Measurements from ENCODE around the gene TMOD3.

TMOD3 gene

DNA sequence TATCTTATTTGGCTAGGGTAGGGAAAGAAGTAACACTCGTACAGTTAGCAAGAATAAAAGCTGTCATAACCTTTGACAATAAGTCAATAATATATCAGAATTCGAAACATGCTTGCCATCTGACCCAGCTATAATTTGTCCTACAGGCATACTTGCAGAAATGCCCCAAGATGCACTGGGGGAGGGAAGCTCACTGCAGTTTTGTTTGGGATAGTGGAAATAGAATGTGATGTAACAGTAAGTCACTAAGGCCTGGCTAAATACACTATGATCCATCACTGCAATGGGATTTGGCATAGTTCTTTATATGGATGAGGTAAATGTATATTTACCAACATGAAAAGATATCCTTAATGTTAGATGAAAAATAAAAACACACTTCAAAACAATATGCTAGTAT, 25.5 kb upstream of the TMOD3 start:
- DNase-seq (ENCODE audit: low read depth) = peak; percentile 13
- no peak overlapping the region for H3K4me3 ChIP-seq (ENCODE audit: control insufficient read depth, low read depth, low read length)
- TF ChIP-seq, protein P1, sequence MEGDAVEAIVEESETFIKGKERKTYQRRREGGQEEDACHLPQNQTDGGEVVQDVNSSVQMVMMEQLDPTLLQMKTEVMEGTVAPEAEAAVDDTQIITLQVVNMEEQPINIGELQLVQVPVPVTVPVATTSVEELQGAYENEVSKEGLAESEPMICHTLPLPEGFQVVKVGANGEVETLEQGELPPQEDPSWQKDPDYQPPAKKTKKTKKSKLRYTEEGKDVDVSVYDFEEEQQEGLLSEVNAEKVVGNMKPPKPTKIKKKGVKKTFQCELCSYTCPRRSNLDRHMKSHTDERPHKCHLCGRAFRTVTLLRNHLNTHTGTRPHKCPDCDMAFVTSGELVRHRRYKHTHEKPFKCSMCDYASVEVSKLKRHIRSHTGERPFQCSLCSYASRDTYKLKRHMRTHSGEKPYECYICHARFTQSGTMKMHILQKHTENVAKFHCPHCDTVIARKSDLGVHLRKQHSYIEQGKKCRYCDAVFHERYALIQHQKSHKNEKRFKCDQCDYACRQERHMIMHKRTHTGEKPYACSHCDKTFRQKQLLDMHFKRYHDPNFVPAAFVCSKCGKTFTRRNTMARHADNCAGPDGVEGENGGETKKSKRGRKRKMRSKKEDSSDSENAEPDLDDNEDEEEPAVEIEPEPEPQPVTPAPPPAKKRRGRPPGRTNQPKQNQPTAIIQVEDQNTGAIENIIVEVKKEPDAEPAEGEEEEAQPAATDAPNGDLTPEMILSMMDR (conservative IDR thresholded peaks at IDR 0.05; ENCODE audit: control insufficient read depth, insufficient read depth, low read depth, low read length) = no peak

DNA sequence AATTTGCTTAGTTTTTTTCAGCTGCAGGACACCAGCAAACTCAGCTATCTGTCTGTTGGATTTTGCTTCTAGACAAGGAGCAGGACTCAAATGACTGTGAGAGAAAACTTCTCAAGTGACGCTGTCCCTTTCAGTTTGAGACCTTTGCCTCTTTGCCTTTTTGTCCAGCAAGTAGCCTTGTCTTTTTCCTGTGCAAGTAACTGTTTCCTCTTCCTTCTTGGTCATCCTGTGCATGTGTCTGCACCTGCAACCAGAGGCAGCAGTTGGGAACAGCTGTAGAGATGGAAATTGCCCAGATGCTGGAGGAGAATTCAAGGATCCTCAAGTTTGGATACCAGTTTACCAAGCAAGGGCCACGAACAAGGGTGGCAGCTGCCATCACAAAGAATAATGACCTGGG, 23.3 kb upstream of the TMOD3 start:
- no peak for DNase-seq (ENCODE audit: low read depth)
- H3K4me3 ChIP-seq (ENCODE audit: control insufficient read depth, low read depth, low read length) = no peak overlapping the region
- TF ChIP-seq, protein P1 (conservative IDR thresholded peaks at IDR 0.05; ENCODE audit: control insufficient read depth, insufficient read depth, low read depth, low read length) = no peak

DNA sequence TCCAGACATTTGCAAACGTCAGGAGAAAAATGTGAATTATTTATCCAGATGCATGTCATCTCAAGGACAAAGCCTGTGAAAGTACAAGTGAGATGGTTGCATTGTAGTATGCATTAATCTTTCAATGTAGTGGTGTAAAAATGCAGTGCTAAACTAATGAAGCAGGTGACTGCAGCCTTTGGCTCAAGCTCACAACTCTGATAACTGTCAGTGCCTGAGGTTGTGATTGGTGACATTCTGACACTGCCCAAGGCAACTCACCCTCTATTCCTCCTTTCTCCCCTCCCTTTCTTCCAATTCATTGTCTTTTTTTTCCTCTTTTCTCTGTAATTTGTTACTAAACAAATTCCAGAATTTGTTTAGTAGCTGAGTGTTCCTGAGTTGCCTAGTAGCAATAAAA, 20.0 kb upstream of the TMOD3 start:
- H3K4me3 ChIP-seq (ENCODE audit: control insufficient read depth, low read depth, low read length) = no peak overlapping the region
- TF ChIP-seq, protein P1 (conservative IDR thresholded peaks at IDR 0.05; ENCODE audit: control insufficient read depth, insufficient read depth, low read depth, low read length) = no peak
- DNase-seq (ENCODE audit: low read depth) = no peak

DNA sequence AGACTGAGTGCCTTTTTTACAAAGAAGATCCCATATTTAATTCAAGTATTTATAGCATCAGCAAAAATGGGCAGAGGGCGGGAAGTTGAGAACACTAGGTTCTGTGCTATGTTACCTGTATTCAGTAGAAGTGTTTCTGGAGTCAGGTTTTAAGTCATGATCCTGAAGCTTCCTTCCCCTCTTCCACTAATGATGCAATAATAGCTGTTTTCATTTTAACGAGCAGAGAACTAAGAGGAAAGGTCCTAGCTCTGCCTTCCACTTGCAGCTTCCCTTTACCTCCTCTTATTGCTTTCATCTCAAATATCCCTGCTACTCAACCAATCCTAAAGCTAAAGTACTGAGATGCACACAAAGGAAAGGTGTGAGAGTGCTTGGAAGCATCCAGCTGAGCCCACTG, 16.9 kb upstream of the TMOD3 start:
- no peak for DNase-seq (ENCODE audit: low read depth)
- TF ChIP-seq, protein P1 (conservative IDR thresholded peaks at IDR 0.05; ENCODE audit: control insufficient read depth, insufficient read depth, low read depth, low read length) = no peak

DNA sequence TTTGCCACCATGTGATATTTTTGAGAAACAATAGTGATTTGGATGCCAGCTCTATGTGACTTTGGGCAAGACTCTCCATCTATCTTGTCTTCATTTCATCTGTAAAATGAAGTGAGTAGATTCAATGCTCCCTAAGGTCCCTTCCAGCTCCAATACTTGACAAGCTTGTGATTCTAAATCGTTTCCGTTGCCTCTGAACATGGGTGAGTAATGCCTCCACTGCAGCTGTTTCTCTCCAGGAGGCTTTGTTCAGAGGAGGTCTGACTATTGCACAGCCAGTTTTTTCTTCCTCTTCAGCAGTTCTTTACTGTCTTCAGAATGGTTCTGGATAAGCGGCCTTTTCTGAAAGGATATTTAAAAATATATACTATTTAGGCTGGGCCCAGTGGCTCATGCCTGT, 14.8 kb upstream of the TMOD3 start:
- peak; percentile 26 for DNase-seq (ENCODE audit: low read depth)
- TF ChIP-seq, protein P1 (conservative IDR thresholded peaks at IDR 0.05; ENCODE audit: control insufficient read depth, insufficient read depth, low read depth, low read length) = no peak
- H3K4me3 ChIP-seq (ENCODE audit: control insufficient read depth, low read depth, low read length) = no peak overlapping the region

More for the DNA sequence above, 16.9 kb upstream of the TMOD3 start:
- H3K4me3 ChIP-seq (ENCODE audit: control insufficient read depth, low read depth, low read length) = no peak overlapping the region

DNA sequence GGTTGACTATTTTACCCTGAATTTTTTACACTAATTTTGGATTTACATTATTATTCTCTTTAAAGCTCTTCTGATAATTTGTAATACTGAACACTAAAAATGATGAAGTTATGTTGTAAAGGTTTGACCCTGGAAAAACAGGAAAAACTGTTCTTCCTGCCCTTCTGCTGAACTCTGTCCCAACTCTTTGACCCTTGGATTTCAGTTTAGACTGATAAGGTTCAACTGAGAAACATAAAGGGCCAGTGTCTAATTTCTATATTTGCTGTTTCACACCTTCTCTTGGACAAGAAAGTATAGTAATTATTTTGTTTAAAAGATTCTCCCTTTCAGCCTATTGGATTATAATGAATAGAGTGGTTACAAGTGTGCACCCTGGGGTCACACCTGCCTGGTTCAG, 12.8 kb upstream of the TMOD3 start:
- H3K4me3 ChIP-seq (ENCODE audit: control insufficient read depth, low read depth, low read length) = no peak overlapping the region
- DNase-seq (ENCODE audit: low read depth) = no peak
- TF ChIP-seq, protein P1 (conservative IDR thresholded peaks at IDR 0.05; ENCODE audit: control insufficient read depth, insufficient read depth, low read depth, low read length) = no peak

DNA sequence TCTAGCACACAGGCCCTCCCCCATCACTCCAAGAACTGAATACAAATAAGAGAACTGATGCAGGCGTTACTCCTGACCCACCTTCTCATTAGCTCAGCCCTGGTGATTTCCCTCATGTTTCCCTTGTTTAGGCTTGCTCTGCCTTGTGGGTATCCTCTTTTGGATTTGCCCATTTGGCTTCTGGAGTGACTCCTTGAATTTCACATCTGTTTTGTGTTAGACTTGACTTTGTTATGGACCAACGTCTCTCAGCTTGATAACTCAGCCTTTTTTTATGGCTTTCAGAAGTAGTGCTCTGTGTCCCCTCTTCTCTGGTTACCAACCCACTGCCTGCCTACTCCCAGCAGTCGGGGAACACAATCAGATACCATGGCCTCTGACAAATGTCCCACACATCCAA, 11.3 kb upstream of the TMOD3 start:
- TF ChIP-seq, protein P1 (conservative IDR thresholded peaks at IDR 0.05; ENCODE audit: control insufficient read depth, insufficient read depth, low read depth, low read length) = no peak
- H3K4me3 ChIP-seq (ENCODE audit: control insufficient read depth, low read depth, low read length) = no peak overlapping the region
- DNase-seq (ENCODE audit: low read depth) = peak; percentile 24

All from fibroblast of mammary gland (primary cell).